Colon (tissue), 2 donors: ENCODE data around the gene LAMTOR3.
"Not testable (repeated sequence)": the region's sequence is repeated elsewhere in the genome, so short reads cannot be mapped to it uniquely, and the experiment has no call there.

Experiments
- FAIRE-seq: peaks from 2 replicates; lab custom pipeline; 2012; peaks lifted over from hg19 to GRCh38; lab: Jason Lieb, UNC
- donor health status: control.
- donor health status: control.

Gene LAMTOR3

GRCh38 chr4:99830051-99830450 is 64.2 kb downstream of the LAMTOR3 start:
- not testable (repeated sequence) for FAIRE-seq

DNA sequence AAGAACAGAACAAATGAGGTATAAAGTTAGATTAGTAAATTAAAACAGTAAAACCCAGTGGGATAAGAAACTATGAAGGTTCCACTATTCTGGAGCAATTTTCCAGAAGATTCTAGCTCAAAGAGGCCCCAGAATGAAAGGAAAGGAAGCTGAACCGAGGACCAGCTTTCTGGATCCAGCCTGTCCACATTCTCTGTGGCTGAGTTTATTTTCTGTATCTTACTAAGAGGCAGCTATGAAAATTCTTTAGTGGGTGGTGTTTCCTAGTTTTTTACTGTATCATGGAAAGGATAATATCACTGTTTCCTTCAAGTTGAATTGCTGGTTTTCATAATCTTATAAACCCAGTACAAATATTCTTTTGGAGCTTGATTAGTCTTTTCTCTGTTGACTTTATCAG is 65.8 kb downstream of the LAMTOR3 start:
- no peak for FAIRE-seq
